Muscle layer of duodenum (tissue), 2 donors: Measurements from ENCODE around the gene AGBL4.

Source experiments
- H3K27ac ChIP-seq: one replicate; pipeline ENCODE4 v1.7.0; 2013; ENCODE audit warnings: mild to moderate bottlenecking, low read length
- H3K27me3 ChIP-seq: one replicate; pipeline ENCODE4 v1.7.0; 2013; ENCODE audit warnings: low read depth, mild to moderate bottlenecking, control low read depth, low read length
- H3K36me3 ChIP-seq, 2 donors: one replicate each; pipeline ENCODE4 v1.7.0; 2013; ENCODE audit warnings: low read length in 2 of 2, control low read depth in 1 of 2, mild to moderate bottlenecking in 1 of 2; ENCODE audit not compliant: insufficient read depth in 2 of 2, control insufficient read depth in 1 of 2
- H3K4me1 ChIP-seq, 2 donors: one replicate each; pipeline ENCODE4 v1.7.0; 2013; ENCODE audit warnings: low read length in 2 of 2, mild to moderate bottlenecking in 2 of 2, control low read depth in 1 of 2, moderate library complexity in 1 of 2; ENCODE audit not compliant: insufficient read depth in 2 of 2, control insufficient read depth in 1 of 2
- H3K4me3 ChIP-seq, 2 donors: one replicate each; pipeline ENCODE4 v1.7.0; 2013; ENCODE audit warnings: low read length in 2 of 2, low read depth in 1 of 2, mild to moderate bottlenecking in 1 of 2
- H3K9me3 ChIP-seq, 2 donors: one replicate each; pipeline ENCODE4 v1.7.0; 2013; ENCODE audit warnings: low read length in 2 of 2, control low read depth in 1 of 2, mild to moderate bottlenecking in 1 of 2; ENCODE audit not compliant: control insufficient read depth in 1 of 2
- donor health status: healthy.

Gene AGBL4

DNA sequence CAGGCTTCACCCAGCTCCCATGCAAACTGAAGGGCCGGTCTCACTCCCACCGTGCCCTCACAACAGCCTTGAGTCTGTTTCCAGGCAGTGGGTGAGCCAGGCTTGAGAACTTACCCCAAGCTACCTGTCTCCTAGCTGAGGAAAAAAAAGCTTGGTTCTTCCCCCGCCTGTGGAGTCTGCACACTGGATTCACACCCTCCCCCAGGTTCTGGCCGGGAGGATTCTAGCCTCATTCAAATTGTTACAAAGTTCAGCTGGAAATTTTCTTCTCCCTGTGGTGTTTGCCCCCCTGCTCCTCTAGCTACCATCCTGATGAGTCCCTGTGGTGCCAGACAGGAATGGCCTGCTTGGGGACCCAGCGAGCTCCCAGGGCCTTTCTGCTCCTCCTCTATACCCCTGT, 471.7 kb downstream of the AGBL4 start:
- H3K4me3 ChIP-seq, result no peak overlapping the region
- H3K36me3 ChIP-seq, result no peaks in the 10 kb centered on the region
- no peaks in the 10 kb centered on the region for H3K4me1 ChIP-seq
- H3K27ac ChIP-seq, result no peak overlapping the region
- no peaks in the 10 kb centered on the region for H3K27me3 ChIP-seq
- peaks cover 0 to 5% of the 10 kb centered on the region in 2 donors for H3K9me3 ChIP-seq

DNA sequence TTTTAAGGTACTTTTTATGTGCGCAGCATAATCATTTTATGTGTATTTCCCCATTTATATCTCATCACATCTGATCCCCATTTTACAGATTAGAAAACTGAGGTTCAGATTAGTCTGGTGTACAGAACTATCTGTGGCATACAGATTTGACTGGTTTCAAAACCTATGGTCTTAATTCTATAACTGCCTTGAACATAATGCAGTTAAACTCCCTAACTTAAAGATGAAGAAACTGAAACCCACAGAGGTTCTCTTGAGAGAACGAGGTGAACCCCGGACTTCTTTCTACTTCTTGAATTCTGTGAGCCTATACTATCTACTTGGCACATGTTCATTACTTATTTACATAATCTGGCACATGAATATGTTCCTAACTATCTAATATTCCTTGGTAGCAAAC, 479.1 kb downstream of the AGBL4 start:
- Histone ChIP-seq H3K4me1 (no peaks in the 10 kb centered on the region), H3K27me3 (no peaks in the 10 kb centered on the region), H3K27ac (no peak overlapping the region), H3K9me3 (peaks cover 2 to 6% of the 10 kb centered on the region in 2 donors), H3K36me3 (no peaks in the 10 kb centered on the region), H3K4me3 (no peak overlapping the region)

DNA sequence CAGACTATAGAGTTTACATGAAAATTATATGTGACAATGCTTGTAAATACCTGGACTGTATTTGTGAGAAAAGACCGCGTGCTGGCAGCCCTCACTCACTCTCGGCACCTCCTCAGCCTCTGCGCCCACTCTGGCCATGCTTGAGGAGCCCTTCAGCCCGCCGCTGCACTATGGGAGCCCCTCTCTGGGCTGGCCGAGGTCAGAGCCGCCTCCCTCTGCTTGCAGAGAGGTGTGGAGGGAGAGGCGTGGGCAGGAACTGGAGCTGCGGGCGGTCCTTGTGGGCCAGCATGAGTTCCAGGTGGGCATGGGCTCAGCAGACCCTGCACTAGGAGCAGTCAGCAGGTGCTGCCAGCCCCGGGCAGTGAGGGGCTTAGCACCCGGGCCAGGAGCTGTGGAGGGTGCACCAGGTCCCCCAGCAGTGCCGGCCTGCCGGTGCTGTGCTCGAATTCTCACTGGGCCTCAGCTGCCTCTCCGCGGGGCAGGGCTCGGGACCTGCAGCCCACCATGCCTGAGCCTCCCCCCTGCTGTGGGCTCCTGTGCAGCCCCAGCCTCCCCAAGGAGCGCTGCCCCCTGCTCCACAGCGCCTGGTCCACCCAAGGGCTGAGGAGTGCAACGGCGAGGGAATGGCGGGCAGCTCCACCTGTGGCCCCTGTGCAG, 482.5 kb downstream of the AGBL4 start:
- no peaks in the 10 kb centered on the region for H3K36me3 ChIP-seq
- no peak overlapping the region for H3K27ac ChIP-seq
- H3K9me3 ChIP-seq, result peaks cover 5 to 6% of the 10 kb centered on the region in 2 donors
- no peaks in the 10 kb centered on the region for H3K27me3 ChIP-seq
- no peaks in the 10 kb centered on the region for H3K4me1 ChIP-seq
- H3K4me3 ChIP-seq, result no peak overlapping the region

DNA sequence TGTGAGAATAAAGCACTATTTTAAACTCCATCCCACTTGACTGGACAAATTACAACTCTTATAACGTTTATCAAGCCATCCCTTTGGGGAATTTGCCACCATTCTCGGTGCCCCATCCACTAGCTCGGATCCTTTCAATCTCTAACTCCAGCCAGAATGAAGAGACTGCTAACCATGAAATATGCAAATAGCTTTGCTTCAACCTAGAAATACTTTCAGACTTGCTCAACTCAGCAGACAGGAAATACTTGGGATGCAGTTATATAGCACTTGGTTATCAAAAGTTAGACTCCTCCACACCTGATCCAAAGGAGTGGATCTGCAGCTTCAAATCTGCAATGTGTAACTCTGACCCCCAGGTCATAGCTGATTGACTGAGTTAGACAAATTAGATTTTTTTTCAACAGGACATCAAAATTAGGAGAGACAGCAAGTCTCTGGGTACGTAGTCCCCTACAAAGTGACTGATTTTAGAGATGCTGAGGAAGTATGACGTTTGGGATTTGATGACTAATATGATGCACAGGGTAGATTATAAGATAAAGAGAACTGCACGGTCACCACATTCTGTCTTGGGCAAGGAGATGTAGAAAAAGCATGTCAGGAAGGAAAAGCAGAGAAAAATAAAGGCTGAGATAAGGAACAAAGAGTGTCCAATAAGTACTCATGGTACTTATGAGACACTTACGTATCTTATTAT, 496.0 kb downstream of the AGBL4 start:
- Histone ChIP-seq H3K4me1 (no peaks in the 10 kb centered on the region), H3K27ac (no peak overlapping the region), H3K9me3 (no peaks in the 10 kb centered on the region), H3K4me3 (no peak overlapping the region), H3K27me3 (no peaks in the 10 kb centered on the region), H3K36me3 (no peaks in the 10 kb centered on the region)

DNA sequence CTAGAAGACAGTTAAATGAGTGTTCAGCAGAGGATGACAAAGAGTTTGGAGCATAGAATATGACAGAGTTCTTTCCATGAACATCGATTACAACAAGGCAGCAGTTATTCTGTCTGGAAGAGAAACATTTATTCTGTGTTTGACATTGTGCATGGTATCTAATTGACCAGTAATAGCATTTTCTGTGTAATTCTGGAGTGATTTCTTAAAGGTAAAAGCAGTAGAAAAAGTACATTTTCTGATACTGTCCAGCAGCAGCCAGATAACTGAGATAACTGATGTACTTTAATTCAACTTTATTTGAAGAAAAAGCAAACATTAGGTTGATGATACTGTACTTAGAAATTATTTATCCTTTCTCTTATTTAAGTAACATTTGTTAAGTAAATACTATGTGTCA, 497.1 kb downstream of the AGBL4 start:
- Histone ChIP-seq H3K36me3 (no peaks in the 10 kb centered on the region), H3K9me3 (no peaks in the 10 kb centered on the region), H3K4me1 (no peaks in the 10 kb centered on the region), H3K27me3 (no peaks in the 10 kb centered on the region), H3K4me3 (no peak overlapping the region), H3K27ac (no peak overlapping the region)

DNA sequence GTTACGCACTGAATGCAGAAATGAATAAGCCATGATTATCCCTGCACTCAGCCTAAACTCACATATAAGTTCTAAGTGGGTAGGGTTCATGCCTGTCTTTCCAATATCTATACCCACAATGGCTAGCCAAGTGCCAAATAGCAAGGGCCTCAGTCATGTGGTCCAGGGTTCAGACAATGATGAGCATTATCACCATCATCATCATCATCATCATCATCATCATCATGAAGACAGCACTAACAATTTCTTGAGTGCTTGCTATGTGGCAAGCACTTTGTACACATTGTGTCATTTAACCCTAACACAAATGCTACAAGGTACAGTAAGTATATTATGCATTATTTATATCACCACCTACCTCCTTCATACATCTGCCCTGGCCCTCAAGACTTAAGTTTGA, 500.0 kb downstream of the AGBL4 start:
- Histone ChIP-seq H3K9me3 (no peaks in the 10 kb centered on the region), H3K27me3 (no peaks in the 10 kb centered on the region), H3K4me1 (no peaks in the 10 kb centered on the region), H3K4me3 (no peak overlapping the region), H3K27ac (no peak overlapping the region), H3K36me3 (no peaks in the 10 kb centered on the region)

DNA sequence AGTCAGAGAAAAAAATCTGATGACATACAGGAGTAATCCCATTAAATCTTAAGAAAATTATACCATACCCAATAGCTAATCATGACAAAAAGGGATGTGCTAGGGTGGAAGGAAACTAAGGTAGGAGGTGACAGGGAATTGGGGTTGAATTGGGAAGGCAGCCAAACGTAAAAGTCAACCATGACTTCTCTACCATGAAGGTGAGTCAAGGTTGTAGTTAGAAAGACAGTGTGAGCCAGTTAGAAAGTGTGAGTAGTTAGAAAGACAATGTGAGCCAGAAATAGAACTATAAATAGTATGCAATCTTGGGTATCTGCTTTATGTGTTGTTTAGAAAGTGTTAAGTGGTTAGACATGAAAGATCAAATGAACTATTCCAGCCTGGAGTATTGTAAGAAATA, 556.8 kb downstream of the AGBL4 start:
- no peaks in the 10 kb centered on the region for H3K9me3 ChIP-seq
- H3K27me3 ChIP-seq, result no peaks in the 10 kb centered on the region
- H3K4me3 ChIP-seq, result no peak overlapping the region
- no peaks in the 10 kb centered on the region for H3K36me3 ChIP-seq
- H3K27ac ChIP-seq, result no peak overlapping the region
- no peaks in the 10 kb centered on the region for H3K4me1 ChIP-seq

DNA sequence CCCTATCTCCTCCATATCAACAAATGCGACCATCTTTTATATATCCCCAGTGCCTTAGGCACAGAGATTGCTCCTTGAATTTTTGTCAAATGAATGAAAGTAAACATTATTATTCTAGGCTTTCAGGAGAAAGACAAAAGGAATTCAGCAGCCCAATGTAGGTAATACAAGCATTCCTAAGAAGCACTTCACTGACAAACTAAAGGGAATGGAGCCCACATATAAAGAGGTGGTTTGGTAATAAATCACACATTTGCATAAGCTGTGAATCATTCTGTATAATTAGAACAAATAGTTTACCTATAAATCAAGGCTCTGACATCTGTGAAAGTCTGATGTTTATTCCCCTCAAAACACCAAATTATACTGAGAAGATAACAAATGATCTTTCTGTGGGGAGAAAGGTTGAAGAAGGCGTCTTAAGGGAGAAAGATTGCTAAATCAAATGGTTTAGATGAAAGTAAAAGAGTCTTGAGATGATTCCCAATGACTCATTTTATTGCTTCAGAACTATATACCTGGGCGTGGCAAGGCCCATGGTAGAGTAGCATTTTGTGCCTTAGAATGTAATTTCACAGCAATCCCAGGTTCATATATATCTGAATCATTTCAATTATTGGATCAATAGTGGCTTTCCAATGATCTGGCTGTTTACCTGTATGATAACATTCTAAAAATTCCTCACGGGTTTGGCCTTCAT, 558.1 kb downstream of the AGBL4 start:
- no peaks in the 10 kb centered on the region for H3K27me3 ChIP-seq
- H3K4me1 ChIP-seq, result no peaks in the 10 kb centered on the region
- H3K36me3 ChIP-seq, result no peaks in the 10 kb centered on the region
- H3K9me3 ChIP-seq, result no peaks in the 10 kb centered on the region
- H3K4me3 ChIP-seq, result no peak overlapping the region
- H3K27ac ChIP-seq, result no peak overlapping the region

DNA sequence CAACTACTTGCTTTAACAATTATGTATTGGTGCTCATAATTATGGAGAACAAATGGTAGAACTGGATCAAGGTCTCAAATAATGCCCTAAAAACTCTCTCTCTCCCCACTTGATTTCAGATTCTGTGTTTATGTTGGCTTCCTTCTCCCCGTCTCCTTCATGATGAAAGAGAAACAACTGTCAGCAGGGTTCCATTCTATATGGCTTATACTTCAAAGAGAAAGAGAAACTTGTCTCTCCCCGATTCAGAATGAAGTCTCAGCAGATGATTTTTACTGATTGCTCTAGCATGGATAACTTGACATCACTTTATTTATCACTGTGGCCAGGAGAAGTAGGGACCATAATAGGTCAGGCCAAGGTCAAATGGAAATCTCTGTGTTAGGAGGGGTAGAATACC, 575.6 kb downstream of the AGBL4 start:
- Histone ChIP-seq H3K4me1 (no peaks in the 10 kb centered on the region), H3K36me3 (no peaks in the 10 kb centered on the region), H3K9me3 (no peaks in the 10 kb centered on the region), H3K27me3 (no peaks in the 10 kb centered on the region), H3K27ac (no peak overlapping the region), H3K4me3 (no peak overlapping the region)

DNA sequence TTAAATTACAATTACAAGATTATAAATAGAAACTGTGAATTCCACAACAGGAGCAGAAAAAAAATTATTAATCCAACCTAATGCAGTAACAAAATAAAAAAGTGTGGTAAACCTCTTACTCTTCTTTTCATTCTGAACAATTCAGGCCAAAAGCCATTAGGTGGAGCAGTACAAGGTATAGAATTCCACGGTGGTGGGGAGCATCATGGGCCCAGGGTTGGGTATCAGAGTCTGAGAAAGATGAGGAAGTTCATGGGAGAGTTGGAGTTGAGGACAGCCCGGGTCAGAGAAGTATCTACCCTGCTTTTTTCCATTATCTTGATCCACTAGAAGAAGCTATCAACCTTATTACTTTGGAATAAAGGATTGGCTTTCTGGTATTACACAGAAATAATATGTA, 586.9 kb downstream of the AGBL4 start:
- no peaks in the 10 kb centered on the region for H3K27me3 ChIP-seq
- no peaks in the 10 kb centered on the region for H3K36me3 ChIP-seq
- no peak overlapping the region for H3K27ac ChIP-seq
- H3K4me3 ChIP-seq, result no peak overlapping the region
- peaks cover 0 to 8% of the 10 kb centered on the region in 2 donors for H3K9me3 ChIP-seq
- no peaks in the 10 kb centered on the region for H3K4me1 ChIP-seq

DNA sequence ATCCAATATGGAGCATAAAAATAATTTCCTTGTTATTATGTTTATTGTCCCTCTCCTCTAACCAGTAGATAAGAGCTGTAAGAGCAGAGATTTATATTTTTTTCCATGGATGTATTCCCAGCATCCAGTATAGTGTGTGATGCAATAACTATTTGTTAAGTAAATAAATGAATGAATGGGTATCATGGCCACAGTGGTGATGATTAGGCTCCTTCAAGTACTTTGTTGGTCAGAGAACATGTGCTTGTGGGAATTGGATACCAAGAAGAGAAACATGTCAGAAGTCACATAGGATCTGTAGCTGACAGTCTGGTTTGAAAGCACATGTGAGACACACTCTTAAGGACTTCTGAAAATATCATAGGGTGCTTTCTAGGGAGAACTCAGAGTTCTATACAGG, 588.5 kb downstream of the AGBL4 start:
- Histone ChIP-seq H3K4me1 (no peaks in the 10 kb centered on the region), H3K27ac (no peak overlapping the region), H3K9me3 (no peaks in the 10 kb centered on the region), H3K27me3 (no peaks in the 10 kb centered on the region), H3K36me3 (no peaks in the 10 kb centered on the region), H3K4me3 (no peak overlapping the region)
